Stimulated activated CD4-positive, alpha-beta T cell treated with anti-CD3 and anti-CD28 coated beads, Interleukin-15, amount 100 ng/mL, for 24 hours (primary cell): ENCODE measurements around the gene FANK1.
"Not testable (repeated sequence)": the region's sequence is repeated elsewhere in the genome, so short reads cannot be mapped to it uniquely, and the experiment has no call there.

Experiments used
- DNase-seq: peaks from one replicate; pipeline ENCODE4 v3.0.0-alpha.2; 2020

Gene FANK1

GRCh38 chr10:126036515-126036914 lies 140.2 kb downstream of the FANK1 start:
- no peak for DNase-seq

- no peak for DNase-seq
These were observed 141.6 kb downstream of the FANK1 start for GRCh38 chr10:126037946-126038345.

- no peak for DNase-seq
These were observed 144.8 kb downstream of the FANK1 start for GRCh38 chr10:126041117-126041516.

- DNase-seq = peak; percentile 76
These were observed 145.5 kb downstream of the FANK1 start for GRCh38 chr10:126041804-126042231.

GRCh38 chr10:126042354-126042753 lies 146.0 kb downstream of the FANK1 start:
- DNase-seq = no peak

- DNase-seq = no peak
These were observed 146.5 kb downstream of the FANK1 start for GRCh38 chr10:126042906-126043305.

GRCh38 chr10:126043389-126043788 lies 147.0 kb downstream of the FANK1 start:
- DNase-seq = no peak

- DNase-seq = no peak
These were observed 149.5 kb downstream of the FANK1 start for GRCh38 chr10:126045861-126046260.

GRCh38 chr10:126046831-126047230 lies 150.5 kb downstream of the FANK1 start:
- no peak for DNase-seq

GRCh38 chr10:126047749-126048148 lies 151.4 kb downstream of the FANK1 start:
- not testable (repeated sequence) for DNase-seq

GRCh38 chr10:126049759-126050700 lies 153.7 kb downstream of the FANK1 start:
- DNase-seq = no peak

- DNase-seq = no peak
These were observed 155.8 kb downstream of the FANK1 start for GRCh38 chr10:126052171-126052570.

- no peak for DNase-seq
These were observed 157.8 kb downstream of the FANK1 start for GRCh38 chr10:126054191-126054590.

GRCh38 chr10:126057494-126057893 lies 161.1 kb downstream of the FANK1 start:
- no peak for DNase-seq

- no peak for DNase-seq
These were observed 161.7 kb downstream of the FANK1 start for GRCh38 chr10:126058104-126058503.

- no peak for DNase-seq
These were observed 162.1 kb downstream of the FANK1 start for GRCh38 chr10:126058507-126058906.
